ENCODE data around the gene MYH11.

MYH11 gene

GRCh38 chr16:15856901-15857698 lies at the start of gene MYH11:
MYH11 (minus strand) TSS chr16:15857028; CDS start chr16:15838252, 18,776 bp downstream.
- DNase-seq (ENCODE audit: low read depth) = no peak

DNA sequence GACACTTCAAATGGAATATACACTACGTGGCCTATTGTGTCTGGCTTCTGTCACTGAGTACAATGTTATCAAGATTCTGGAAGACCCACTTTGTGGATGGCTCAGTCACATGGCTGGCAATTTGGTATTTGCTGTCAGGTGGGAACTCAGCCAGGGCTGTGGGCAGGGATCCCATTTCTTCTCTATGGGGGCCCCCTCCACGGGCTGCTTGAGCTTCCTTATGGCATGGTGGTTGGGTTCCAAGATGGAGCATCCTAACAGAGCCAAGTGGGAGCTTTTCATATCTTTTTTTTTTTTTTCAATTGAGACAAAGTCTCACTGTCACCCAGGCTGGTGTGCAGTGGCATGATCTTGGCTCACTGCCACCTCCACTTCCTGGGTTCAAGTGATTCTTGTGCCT lies 49.6 kb upstream of the MYH11 start:
- no peak for DNase-seq (ENCODE audit: low read depth)

GRCh38 chr16:15903960-15904359 lies 47.1 kb upstream of the MYH11 start:
- no peak for DNase-seq (ENCODE audit: low read depth)

DNA sequence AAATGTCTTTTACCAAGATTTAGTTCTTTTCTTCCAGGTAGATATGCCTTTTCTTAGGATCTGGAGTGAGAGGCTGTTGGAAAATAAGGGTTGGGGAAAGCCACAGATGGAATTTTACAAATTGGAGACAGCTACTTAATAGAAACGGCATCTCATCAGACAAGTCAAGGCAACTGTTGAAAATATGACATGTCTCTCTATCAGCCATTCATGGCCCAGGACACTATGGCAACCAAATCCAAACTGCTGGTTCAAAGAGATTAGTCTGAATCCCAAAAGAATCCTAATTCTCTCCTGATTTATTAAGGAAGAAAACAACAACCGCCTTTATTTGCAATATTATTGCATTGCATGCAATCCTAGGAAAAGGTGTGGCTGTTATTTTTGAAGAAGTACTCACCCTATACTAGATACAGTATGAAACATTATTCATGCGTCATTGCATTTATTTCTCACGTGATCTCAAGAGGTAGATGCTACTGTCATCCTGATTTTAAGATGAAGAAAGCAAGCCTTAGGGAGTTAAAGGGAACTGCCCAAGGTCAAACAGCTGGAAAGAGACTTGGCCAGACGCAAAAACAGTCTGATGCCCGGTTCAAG lies 44.2 kb upstream of the MYH11 start:
- no peak for DNase-seq (ENCODE audit: low read depth)

GRCh38 chr16:15900357-15900756 lies 43.5 kb upstream of the MYH11 start:
- no peak for DNase-seq (ENCODE audit: low read depth)

DNA sequence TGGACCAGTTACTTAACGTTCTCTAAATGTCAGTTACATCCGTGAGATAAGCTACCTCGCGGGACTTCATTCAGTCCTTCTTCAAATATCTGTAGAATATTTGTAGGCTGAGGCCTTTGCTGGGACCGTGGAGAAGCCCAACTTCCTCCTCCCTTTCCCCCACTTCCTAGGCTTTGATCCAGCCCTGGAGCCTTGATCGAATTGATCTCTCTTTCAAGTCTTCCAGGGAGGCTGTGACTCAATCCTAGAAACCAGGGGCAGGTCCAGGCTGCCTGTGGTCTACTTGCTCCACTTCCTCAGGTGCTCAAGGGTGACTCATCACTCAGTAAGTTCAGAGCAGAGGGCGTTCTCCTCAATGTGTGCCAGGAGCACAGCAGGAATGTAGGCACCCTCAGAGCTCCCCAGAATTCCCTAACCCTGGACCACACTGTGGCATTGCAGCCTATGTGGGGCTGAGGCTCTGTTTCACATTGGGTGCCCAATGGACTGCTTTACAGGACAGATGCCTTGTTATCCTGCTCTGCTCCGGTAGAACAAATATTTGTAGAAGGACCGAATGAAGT lies 42.8 kb upstream of the MYH11 start:
- no peak for DNase-seq (ENCODE audit: low read depth)

DNA sequence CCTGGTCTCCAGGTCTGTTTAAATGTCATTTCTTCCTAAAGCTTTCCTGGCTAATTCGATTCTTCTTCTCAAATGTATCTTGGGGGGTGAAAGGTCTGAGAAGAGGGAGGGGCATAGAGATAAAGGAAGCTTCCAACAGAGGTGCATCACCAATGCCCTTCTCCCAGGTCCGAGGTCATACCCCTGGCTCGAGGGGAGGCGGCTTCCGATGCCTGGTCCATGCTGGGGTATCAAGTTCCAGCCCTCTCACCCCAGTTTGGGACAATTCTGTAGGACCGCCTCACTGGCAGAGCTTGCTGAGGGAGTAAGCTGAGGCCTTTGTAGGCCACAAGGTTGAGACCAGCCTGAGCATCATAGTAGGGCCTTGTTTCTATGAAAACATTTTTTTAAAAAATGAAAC lies 41.8 kb upstream of the MYH11 start:
- DNase-seq (ENCODE audit: low read depth) = no peak

DNA sequence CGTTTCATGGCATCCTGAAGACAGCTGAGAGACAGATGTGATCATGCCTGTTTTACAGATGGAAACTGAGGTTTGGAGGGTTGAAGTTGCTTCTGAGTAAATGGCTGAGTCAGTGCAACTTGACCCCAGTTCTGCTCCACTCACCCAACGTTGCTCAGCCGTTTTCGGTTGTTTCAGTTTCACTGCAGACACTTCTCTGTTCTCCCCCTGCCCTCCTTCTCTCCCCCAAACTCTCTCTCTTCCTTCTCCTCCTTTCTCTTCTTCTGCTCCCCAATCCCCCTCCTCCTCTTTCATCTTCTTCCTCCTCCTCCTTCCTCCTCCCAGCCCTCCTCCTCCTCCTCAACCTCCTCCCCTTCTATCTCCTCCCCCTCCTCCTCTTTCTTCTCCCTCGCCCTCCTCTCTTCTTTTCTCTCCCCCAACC lies 41.0 kb upstream of the MYH11 start:
- DNase-seq (ENCODE audit: low read depth) = no peak

GRCh38 chr16:15897121-15897780 lies 40.4 kb upstream of the MYH11 start:
- DNase-seq (ENCODE audit: low read depth) = no peak

GRCh38 chr16:15894571-15895374 lies 37.9 kb upstream of the MYH11 start:
- no peak for DNase-seq (ENCODE audit: low read depth)

- DNase-seq (ENCODE audit: low read depth) = no peak
These were observed 34.7 kb upstream of the MYH11 start for GRCh38 chr16:15891508-15891907.

- peak; percentile 100 for DNase-seq (ENCODE audit: low read depth)
These were observed 31.5 kb upstream of the MYH11 start, which contains the start of gene CEP20 for GRCh38 chr16:15888072-15888976. CEP20 (minus strand) TSS chr16:15888603; CDS start chr16:15888585, 18 bp downstream.

- DNase-seq (ENCODE audit: low read depth) = no peak
These were observed 30.5 kb upstream of the MYH11 start for GRCh38 chr16:15887283-15887682.

GRCh38 chr16:15886078-15886477 lies 29.2 kb upstream of the MYH11 start:
- DNase-seq (ENCODE audit: low read depth) = no peak

DNA sequence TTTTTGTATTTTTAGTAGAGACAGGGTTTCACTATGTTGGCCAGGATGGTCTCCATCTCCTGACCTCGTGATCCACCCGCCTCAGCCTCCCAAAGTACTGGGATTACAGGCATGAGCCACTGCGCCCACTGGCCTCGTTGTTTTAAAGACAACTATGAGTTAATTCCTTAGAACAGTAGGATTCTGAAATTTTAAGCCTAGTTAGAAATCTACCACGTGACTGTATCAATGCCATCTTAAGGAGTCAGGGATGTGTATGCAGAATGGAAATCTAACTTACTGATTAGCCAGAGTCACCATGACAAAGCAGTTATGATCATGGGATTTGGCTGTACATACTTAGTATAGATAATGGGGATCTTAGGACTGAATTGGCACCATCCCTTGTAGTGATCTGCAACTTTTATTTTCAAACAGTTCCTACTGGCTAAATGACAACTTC lies 28.8 kb upstream of the MYH11 start:
- DNase-seq (ENCODE audit: low read depth) = no peak

- no peak for DNase-seq (ENCODE audit: low read depth)
These were observed 25.7 kb upstream of the MYH11 start for GRCh38 chr16:15882563-15882962.

DNA sequence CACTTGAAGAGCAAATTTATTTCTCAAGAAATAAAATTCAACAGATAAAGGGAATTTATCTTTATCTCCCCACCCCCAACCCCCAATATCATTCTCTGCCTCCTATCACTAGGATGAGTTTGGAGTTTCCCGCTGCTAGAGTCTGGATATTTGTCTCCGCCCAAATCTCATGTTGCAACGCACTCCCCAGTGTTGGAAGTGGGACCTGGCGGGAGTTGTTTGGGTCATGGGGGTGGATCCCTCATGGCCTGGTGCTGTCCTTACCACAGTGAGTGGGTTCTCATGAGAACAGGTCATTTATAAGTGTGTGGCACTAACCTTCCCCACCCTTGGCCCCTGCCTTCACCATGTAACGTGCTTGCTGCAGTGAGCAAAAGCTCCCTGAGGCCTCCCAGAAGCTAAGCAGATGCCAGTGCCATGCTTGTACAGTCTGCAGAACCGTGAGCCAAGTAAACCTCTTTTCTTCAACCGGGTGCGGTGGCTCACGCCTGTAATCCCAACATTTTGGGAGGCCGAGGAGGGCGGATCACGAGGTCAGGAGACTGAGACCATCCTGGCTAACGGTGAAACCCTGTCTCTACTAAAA lies 25.1 kb upstream of the MYH11 start:
- no peak for DNase-seq (ENCODE audit: low read depth)

- no peak for DNase-seq (ENCODE audit: low read depth)
These were observed 23.8 kb upstream of the MYH11 start for GRCh38 chr16:15880434-15881308.

DNA sequence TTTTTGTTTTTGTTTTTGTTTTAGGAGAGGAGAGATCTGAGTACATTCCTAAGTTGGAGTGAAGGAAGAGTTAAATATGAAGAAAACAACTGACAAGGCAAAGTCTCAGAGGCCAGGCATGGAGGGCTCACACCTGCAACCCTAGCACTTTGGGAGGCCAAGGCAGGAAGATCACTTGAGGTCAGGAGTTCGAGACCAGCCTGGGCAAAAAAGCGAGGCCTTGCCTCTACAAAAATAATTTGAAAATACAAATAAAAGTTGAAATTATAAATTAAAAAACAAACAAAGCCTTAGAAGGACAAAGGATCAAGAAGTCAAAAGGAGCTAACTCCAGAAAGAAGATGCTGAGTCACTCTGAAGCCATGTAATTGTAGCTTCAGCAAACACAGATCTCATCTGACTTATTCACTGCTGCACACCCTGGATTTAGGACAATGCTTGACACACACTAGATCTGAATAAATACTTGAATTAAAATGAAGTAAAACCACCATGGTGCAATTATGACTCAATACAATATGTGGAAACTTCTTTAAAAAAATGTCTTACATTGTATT lies 22.5 kb upstream of the MYH11 start:
- no peak for DNase-seq (ENCODE audit: low read depth)
